K562 (cell line): ENCODE results near the gene MPIG6B. TPM values are rescaled to one million over a fixed set of nuclear protein-coding genes. Genes with fewer than 3 reads are reported as not detected.

Experiments
- BCLAF1 ChIP-seq, 2 experiments: fragments of 450-650 bp in 1 of 2; IDR thresholded peaks; 2 replicates each; pipeline ENCODE4 v1.6.1; 2011 to 2017; ENCODE audit warnings: low read depth in 2 of 2, antibody characterized with exemption in 1 of 2, borderline replicate concordance in 1 of 2, low read length in 1 of 2, mild to moderate bottlenecking in 1 of 2, mixed read lengths in 1 of 2; ENCODE audit not compliant: control insufficient read depth in 1 of 2
- DIDO1 ChIP-seq: fragments of 450-650 bp; IDR thresholded peaks from 2 replicates; pipeline ENCODE4 v1.6.1; 2016; ENCODE audit warnings: low read depth, missing biosample characterization, missing genetic modification characterization
- ETV5 ChIP-seq: sonication (generic); formaldehyde crosslinking; IDR thresholded peaks from 2 replicates; pipeline ENCODE4 v1.4.0; 2020; ENCODE audit warnings: low read depth, mild to moderate bottlenecking, missing genetic modification reagents
- GMEB1 ChIP-seq: fragments of 250-450 bp; sonication (Bioruptor Pico); IDR thresholded peaks from 2 replicates; pipeline ENCODE4 v1.4.0; 2020; ENCODE audit warnings: mild to moderate bottlenecking
- HSF4 ChIP-seq: fragments of 250-450 bp; sonication (Bioruptor Pico); IDR thresholded peaks from 2 replicates; pipeline ENCODE4 v2.1.2; 2022; ENCODE audit warnings: mild to moderate bottlenecking, moderate library complexity, borderline replicate concordance
- IRF2 ChIP-seq: sonication (generic); formaldehyde crosslinking; IDR thresholded peaks from 2 replicates; pipeline ENCODE4 v1.8.1; 2022; ENCODE audit warnings: mild to moderate bottlenecking, missing genetic modification reagents
- JUND ChIP-seq, 2 experiments: IDR thresholded peaks; 2 replicates in 1 of 2; 3 replicates in 1 of 2; pipeline ENCODE4 v1.6.1; 2011; ENCODE audit warnings: borderline replicate concordance in 2 of 2, low read depth in 2 of 2, low read length in 2 of 2, improper control_type of control experiment in 1 of 2, missing biosample characterization in 1 of 2, missing genetic modification characterization in 1 of 2, missing genetic modification reagents in 1 of 2
- MAX ChIP-seq: sonication (generic); formaldehyde crosslinking; IDR thresholded peaks from 2 replicates; pipeline ENCODE4 v1.9.0; 2022; ENCODE audit warnings: mild to moderate bottlenecking, missing genetic modification reagents
- MCM2 ChIP-seq: fragments of 450-650 bp; IDR thresholded peaks from 2 replicates; pipeline ENCODE4 v1.6.1; 2017; ENCODE audit warnings: low read depth, mild to moderate bottlenecking
- NELFE ChIP-seq: IDR thresholded peaks from 2 replicates; pipeline ENCODE4 v1.6.1; 2011; ENCODE audit warnings: mild to moderate bottlenecking; ENCODE audit not compliant: insufficient read depth, insufficient read length
- PATZ1 ChIP-seq: fragments of 250-450 bp; sonication (Bioruptor Pico); IDR thresholded peaks from 2 replicates; pipeline ENCODE4 v1.5.0; 2020; ENCODE audit warnings: mild to moderate bottlenecking, borderline replicate concordance
- USF1 ChIP-seq: sonication (generic); formaldehyde crosslinking; IDR thresholded peaks from 2 replicates; pipeline ENCODE4 v1.9.0; 2022; ENCODE audit warnings: mild to moderate bottlenecking, missing genetic modification reagents
- VEZF1 ChIP-seq: fragments of 200-800 bp; sonication (Bioruptor generic); IDR thresholded peaks from 2 replicates; pipeline ENCODE4 v1.6.1; 2017; ENCODE audit warnings: missing genetic modification characterization, missing compliant biosample characterization
- ZFP1 ChIP-seq: fragments of 450-650 bp; formaldehyde crosslinking; IDR thresholded peaks from 2 replicates; pipeline ENCODE4 v1.4.0; 2020; ENCODE audit warnings: mild to moderate bottlenecking, mixed read lengths
- ZNF76 ChIP-seq: fragments of 250-450 bp; sonication (Bioruptor Pico); IDR thresholded peaks from 2 replicates; pipeline ENCODE4 v1.4.0; 2020; ENCODE audit warnings: mild to moderate bottlenecking, moderate library complexity, borderline replicate concordance
- polyA plus RNA-seq, 8 experiments: library from polyadenylated mRNA; depleted of rRNA in 4 of 8; stranded (reverse) in 5 of 8; unstranded in 3 of 8; fragments of >200 nt; fragmentation: Nextera tagmentation in 2 of 8; fragmentation: Illumina TruSeq in 1 of 8; extraction: Ambion mirVana in 2 of 8; extraction: Trizol in 1 of 8; gene quantifications; 2 replicates each; pipeline versions ENCODE4 v1.2.1 to v1.2.3, GENCODE V29; 2011 to 2014; ENCODE audit warnings: inconsistent platforms in 1 of 8, missing spikeins in 1 of 8
- total RNA-seq, 7 experiments: library from RNA; depleted of rRNA in 6 of 7; stranded (reverse); fragments of >200 nt in 6 of 7; fragmentation: Illumina TruSeq in 2 of 7; extraction: Trizol in 2 of 7; gene quantifications; 2 replicates each; pipeline versions ENCODE4 v1.2.1 to v1.2.3, GENCODE V29; 2011 to 2021; ENCODE audit warnings: low replicate concordance in 1 of 7

Gene MPIG6B
- total and polyA plus RNA-seq, 9 of the 15 experiments (the other 6 are each of a cell fraction or from before 2014, with no cell fraction given), result 0.11 to 1.2 (median 0.28) TPM; not detected in 1

GRCh38 chr6:31734821-31735406, 11.7 kb downstream of the MPIG6B start (continued):
- no peak for TF ChIP-seq GMEB1 (CRISPR knock-in tag)
- no peak for TF ChIP-seq NELFE
- TF ChIP-seq JUND (IDR thresholded peaks at IDR 0.05; ENCODE audit: borderline replicate concordance, low read depth, low read length), result peak; percentile 99
- TF ChIP-seq JUND (tag; IDR thresholded peaks at IDR 0.05; ENCODE audit: borderline replicate concordance, low read depth, low read length), result peak; percentile 99
- no peak for TF ChIP-seq ZFP1 (CRISPR knock-in tag)
- TF ChIP-seq BCLAF1 (IDR thresholded peaks at IDR 0.05; ENCODE audit: borderline replicate concordance in 1 of 2, control insufficient read depth in 1 of 2, low read depth in 2 of 2, low read length in 1 of 2), result 0 out of 4 replicates have a peak, but pooled peaks of 1 of the 2 experiments have one; percentile 68
- TF ChIP-seq HSF4, result no peak
- no peak; the same call in 1 of the 2 replicates for TF ChIP-seq MCM2
- 0 out of 2 replicates have a peak, but pooled peaks have one; percentile 33 for TF ChIP-seq ZNF76
- TF ChIP-seq ETV5, result peak; percentile 99
- TF ChIP-seq DIDO1, result 0 out of 2 replicates have a peak, but pooled peaks have one; percentile 16
- TF ChIP-seq IRF2 (CRISPR knock-in tag), result no peak
- peak; percentile 44; the same call in 1 of the 2 replicates for TF ChIP-seq USF1 (CRISPR knock-in tag)
- 0 out of 2 replicates have a peak, but pooled peaks have one; percentile 29 for TF ChIP-seq PATZ1 (CRISPR knock-in tag)
- no peak for TF ChIP-seq VEZF1 (CRISPR knock-in tag)
- TF ChIP-seq MAX (CRISPR knock-in tag), result peak; percentile 59
